ENCODE results near the gene ROBO3. TPM values are rescaled to one million over a fixed set of nuclear protein-coding genes. Genes with fewer than 3 reads are reported as not detected.

ROBO3 gene
- total RNA-seq, 2 donors from 2014 or later: 1.3 to 9.9 TPM

DNA sequence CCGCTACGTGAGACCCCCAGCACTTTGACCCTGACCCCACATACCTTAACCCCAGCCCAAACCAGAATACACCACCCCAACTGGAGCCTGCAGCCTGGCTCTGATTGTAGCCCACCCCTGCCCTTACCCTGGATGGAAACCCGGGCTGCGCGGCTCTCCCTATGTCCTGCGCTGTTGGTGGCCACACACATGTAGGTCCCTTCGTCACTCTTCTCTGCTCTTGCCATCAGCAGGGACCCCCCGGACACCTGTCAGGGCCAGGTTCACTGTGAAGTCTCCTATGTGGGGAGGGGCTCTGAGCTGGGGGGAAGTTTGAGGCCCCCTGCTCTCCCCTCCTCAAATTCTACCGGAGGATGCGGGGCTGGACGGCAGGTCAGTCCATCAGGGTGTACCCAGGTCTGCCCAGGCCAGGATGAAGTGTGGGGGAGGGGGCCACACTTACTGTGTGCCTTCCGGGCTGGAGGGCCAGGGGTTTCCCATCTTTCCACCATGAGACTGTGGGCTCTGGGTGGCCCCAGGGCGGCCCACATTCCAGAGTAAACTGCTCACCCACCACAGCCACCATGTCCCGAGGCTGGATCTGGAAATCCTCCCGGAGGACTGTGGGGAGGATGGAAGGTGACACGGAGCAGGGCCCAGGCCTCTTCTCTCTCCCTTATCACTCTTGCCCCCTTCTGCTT, 31.0 kb downstream of the ROBO3 start:
- no peaks in the 10 kb centered on the region for H3K36me3 ChIP-seq (replicated peaks in 1 of 2; ENCODE audit: insufficient read depth in 1 of 2, low read depth in 2 of 2)
- H3K4me1 ChIP-seq: no peaks in the 10 kb centered on the region
- H3K4me3 ChIP-seq: no peak overlapping the region
- intact Hi-C loops (cut with DNase I): no loop called here
- ATAC-seq: no peak
- no peaks in the 10 kb centered on the region for H3K9me3 ChIP-seq
- TF ChIP-seq POLR2A (IDR thresholded peaks at IDR 0.05): no peak
- TF ChIP-seq, protein P1, sequence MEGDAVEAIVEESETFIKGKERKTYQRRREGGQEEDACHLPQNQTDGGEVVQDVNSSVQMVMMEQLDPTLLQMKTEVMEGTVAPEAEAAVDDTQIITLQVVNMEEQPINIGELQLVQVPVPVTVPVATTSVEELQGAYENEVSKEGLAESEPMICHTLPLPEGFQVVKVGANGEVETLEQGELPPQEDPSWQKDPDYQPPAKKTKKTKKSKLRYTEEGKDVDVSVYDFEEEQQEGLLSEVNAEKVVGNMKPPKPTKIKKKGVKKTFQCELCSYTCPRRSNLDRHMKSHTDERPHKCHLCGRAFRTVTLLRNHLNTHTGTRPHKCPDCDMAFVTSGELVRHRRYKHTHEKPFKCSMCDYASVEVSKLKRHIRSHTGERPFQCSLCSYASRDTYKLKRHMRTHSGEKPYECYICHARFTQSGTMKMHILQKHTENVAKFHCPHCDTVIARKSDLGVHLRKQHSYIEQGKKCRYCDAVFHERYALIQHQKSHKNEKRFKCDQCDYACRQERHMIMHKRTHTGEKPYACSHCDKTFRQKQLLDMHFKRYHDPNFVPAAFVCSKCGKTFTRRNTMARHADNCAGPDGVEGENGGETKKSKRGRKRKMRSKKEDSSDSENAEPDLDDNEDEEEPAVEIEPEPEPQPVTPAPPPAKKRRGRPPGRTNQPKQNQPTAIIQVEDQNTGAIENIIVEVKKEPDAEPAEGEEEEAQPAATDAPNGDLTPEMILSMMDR (IDR thresholded peaks at IDR 0.05): no peak
- peak overlapping the region in 2 of 4 donors; percentile 24 to 58 for H3K27ac ChIP-seq
- no peak for DNase-seq
- 68 to 78% methylated on average over 14 to 16 of the region's 16 CpGs for WGBS, 2 donors
- no peaks in the 10 kb centered on the region for H3K27me3 ChIP-seq

DNA sequence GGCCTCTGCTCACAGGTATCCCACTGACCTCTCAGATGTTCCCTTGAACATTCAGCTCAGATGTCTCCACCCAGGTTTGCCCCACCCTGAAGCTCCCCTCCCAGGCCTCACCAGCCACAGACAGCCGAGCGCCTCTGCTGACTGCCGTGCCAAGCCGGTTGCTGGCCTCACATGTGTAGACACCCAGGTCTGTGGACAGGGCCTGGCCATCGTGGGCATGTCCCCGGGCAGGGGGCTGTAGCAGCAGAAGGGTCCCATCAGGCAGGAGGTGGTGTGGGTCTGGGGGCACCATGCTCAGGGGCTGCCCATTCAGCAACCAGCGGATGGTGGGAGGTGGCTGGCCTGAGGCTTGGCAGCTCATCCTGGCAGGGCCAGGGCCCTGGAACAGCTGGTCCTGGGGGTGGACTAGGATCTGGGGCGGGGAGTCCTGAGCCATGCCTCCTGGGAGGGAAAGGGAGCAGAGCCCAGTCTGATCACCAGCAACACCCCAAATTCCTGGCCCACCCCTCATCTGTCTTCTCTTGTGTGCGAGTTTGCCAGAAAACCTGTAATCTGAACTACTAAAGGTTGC, 31.7 kb downstream of the ROBO3 start:
- Histone ChIP-seq H3K4me1 (no peaks in the 10 kb centered on the region), H3K4me3 (no peak overlapping the region), H3K27ac (peak overlapping the region in 2 of 4 donors; percentile 53 to 58), H3K9me3 (no peaks in the 10 kb centered on the region), H3K27me3 (no peaks in the 10 kb centered on the region), H3K36me3 (replicated peaks in 1 of 2; ENCODE audit: insufficient read depth in 1 of 2, low read depth in 2 of 2) (no peaks in the 10 kb centered on the region)
- no peak for ATAC-seq
- intact Hi-C loops (cut with DNase I): no loop called here
- no peak for TF ChIP-seq POLR2A (IDR thresholded peaks at IDR 0.05)
- TF ChIP-seq, protein P1 (IDR thresholded peaks at IDR 0.05): no peak
- WGBS, 2 donors: 69 to 83% methylated on average over 6 to 8 of the region's 9 CpGs
- no peak for DNase-seq

DNA sequence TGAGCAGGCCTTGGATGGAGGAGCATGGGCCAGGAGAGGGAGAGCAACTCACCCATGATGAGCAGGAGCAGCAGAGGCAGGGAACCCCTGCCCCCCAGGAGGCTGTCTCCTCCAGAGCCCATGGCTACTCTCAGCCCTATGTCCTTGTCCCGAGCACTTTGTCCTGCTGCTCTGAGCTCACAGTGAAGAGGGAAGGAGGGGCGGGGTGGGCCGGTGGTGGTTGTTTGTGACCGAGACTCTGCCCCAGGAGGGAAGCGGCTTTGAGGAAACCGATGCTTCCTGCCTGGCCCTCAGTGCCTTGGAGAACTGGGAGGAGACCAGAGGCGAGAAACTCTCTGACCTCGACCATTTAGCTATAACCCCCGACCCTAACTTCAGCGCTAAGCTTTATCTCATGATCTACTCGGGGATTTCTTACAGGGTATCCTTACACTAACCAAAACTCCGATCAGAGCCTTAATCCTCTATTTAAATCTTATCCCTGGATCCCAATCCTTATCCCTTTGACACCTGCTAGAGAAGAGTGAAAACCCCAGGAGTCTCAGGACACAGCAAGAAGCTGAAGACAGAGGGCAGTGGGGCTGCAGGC, 32.5 kb downstream of the ROBO3 start, which contains the start of gene ROBO4:
Gene ROBO4, minus strand, starts transcription at position 192 of the 589 bp plus-strand sequence. Its CDS starts 70 bp downstream, at position 122.
- H3K27ac ChIP-seq: peak within 1 kb of the TSS in 2 of 4 donors; percentile 53 to 58
- WGBS, 2 donors: 32 to 45% methylated on average over 11 to 12 of the region's 12 CpGs
- no peaks in the 10 kb centered on the region for H3K27me3 ChIP-seq
- no peaks in the 10 kb centered on the region for H3K4me1 ChIP-seq
- H3K9me3 ChIP-seq: no peaks in the 10 kb centered on the region
- DNase-seq: no peak
- H3K4me3 ChIP-seq: no peak within 1 kb of the TSS
- H3K36me3 ChIP-seq (replicated peaks in 1 of 2; ENCODE audit: insufficient read depth in 1 of 2, low read depth in 2 of 2): no peaks in the 10 kb centered on the region
- peak; percentile 52 for ATAC-seq
- intact Hi-C loops (cut with DNase I): no loop called here
- peak in 2 of 3 donors; percentile 26 for TF ChIP-seq POLR2A (IDR thresholded peaks at IDR 0.05)
- TF ChIP-seq, protein P1 (IDR thresholded peaks at IDR 0.05): no peak

DNA sequence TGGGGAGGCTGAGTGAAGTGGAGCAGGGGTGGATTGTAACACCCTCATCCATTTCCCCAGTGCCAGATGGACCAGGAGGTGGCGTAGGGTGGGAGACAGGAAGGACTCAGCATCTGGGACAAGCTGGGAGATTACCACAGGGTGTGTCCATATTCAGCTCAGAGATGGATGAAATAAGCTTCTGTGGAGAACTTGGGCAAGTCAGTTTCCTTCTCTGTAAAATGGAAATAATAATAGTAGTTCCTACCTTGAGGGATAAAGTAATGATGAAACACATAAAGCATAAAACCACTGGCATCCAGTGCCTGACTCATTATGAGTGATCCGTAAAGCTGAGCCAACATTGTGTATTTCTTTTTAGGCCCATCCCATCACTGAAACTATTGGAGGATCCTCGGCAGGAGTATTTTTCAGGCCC, 33.0 kb downstream of the ROBO3 start:
- 62 to 64% methylated on average over 3 of the region's 3 CpGs for WGBS, 2 donors
- Histone ChIP-seq H3K36me3 (replicated peaks in 1 of 2; ENCODE audit: insufficient read depth in 1 of 2, low read depth in 2 of 2) (no peaks in the 10 kb centered on the region), H3K27me3 (no peaks in the 10 kb centered on the region), H3K9me3 (no peaks in the 10 kb centered on the region), H3K4me3 (no peak overlapping the region), H3K4me1 (no peaks in the 10 kb centered on the region), H3K27ac (peak overlapping the region in 2 of 4 donors; percentile 53 to 58)
- DNase-seq: no peak
- intact Hi-C loops (cut with DNase I): no loop called here
- ATAC-seq: no peak
- TF ChIP-seq POLR2A (IDR thresholded peaks at IDR 0.05): no peak
- TF ChIP-seq, protein P1 (IDR thresholded peaks at IDR 0.05): no peak

Data from body of pancreas (tissue), 4 donors.